ENCODE measurements around the gene HMG20B. TPM values are rescaled to one million over a fixed set of nuclear protein-coding genes. Genes with fewer than 3 reads are reported as not detected.

The HMG20B gene
- total and polyA plus RNA-seq, 2 experiments from 2014 or later = 62.6 to 82.3 TPM

GRCh38 chr19:3601021-3601420 is 28.3 kb downstream of the HMG20B start:
- DNase-seq (ENCODE audit: low spot score) = no peak
- Histone ChIP-seq H3K36me3 (replicated peaks; ENCODE audit: insufficient read depth, low read depth) (no peaks in the 10 kb centered on the region), H3K9me2 (replicated peaks; ENCODE audit: insufficient read depth) (no peaks in the 10 kb centered on the region), H3K9me3 (ENCODE audit: low read depth) (no peaks in the 10 kb centered on the region), H3K4me2 (no peak overlapping the region), H2AFZ (no peak overlapping the region), H3K79me2 (no peaks in the 10 kb centered on the region), H4K20me1 (ENCODE audit: insufficient read depth, poor library complexity, severe bottlenecking) (no peaks in the 10 kb centered on the region), H3K27me3 (peaks cover 12% of the 10 kb centered on the region), H3K27ac (no peak overlapping the region), H3K4me1 (ENCODE audit: insufficient read depth) (peaks cover under 1% of the 10 kb centered on the region), H3K4me3 (no peak overlapping the region)
- TF ChIP-seq EZH2phosphoT487 (IDR thresholded peaks at IDR 0.05; ENCODE audit: low read depth, severe bottlenecking, unreplicated experiment) (no peak), CTCF (IDR thresholded peaks at IDR 0.05; ENCODE audit: poor library complexity) (no peak), EZH2 (IDR thresholded peaks at IDR 0.05; ENCODE audit: borderline replicate concordance) (no peak)
- 93% methylated on average over 12 of the region's 12 CpGs for WGBS (ENCODE audit: low lambda C conversion rate, missing lambda C conversion rate)

GRCh38 chr19:3603121-3603811 is 30.5 kb downstream of the HMG20B start:
- Histone ChIP-seq H3K79me2 (no peaks in the 10 kb centered on the region), H3K4me2 (no peak overlapping the region), H3K27ac (no peak overlapping the region), H3K9me3 (ENCODE audit: low read depth) (no peaks in the 10 kb centered on the region), H3K4me3 (no peak overlapping the region), H3K4me1 (ENCODE audit: insufficient read depth) (peaks cover 17% of the 10 kb centered on the region), H4K20me1 (ENCODE audit: insufficient read depth, poor library complexity, severe bottlenecking) (no peaks in the 10 kb centered on the region), H3K9me2 (replicated peaks; ENCODE audit: insufficient read depth) (no peaks in the 10 kb centered on the region), H3K27me3 (peaks cover 27% of the 10 kb centered on the region), H3K36me3 (replicated peaks; ENCODE audit: insufficient read depth, low read depth) (no peaks in the 10 kb centered on the region), H2AFZ (no peak overlapping the region)
- no peak for DNase-seq (ENCODE audit: low spot score)
- no peak for TF ChIP-seq CTCF (IDR thresholded peaks at IDR 0.05; ENCODE audit: poor library complexity)
- 75% methylated on average over 23 of the region's 23 CpGs for WGBS (ENCODE audit: low lambda C conversion rate, missing lambda C conversion rate)

GRCh38 chr19:3604227-3604986 is 31.7 kb downstream of the HMG20B start:
- no peak for TF ChIP-seq EZH2 (IDR thresholded peaks at IDR 0.05; ENCODE audit: borderline replicate concordance)
- no peak for TF ChIP-seq EZH2phosphoT487 (IDR thresholded peaks at IDR 0.05; ENCODE audit: low read depth, severe bottlenecking, unreplicated experiment)
- no peak for TF ChIP-seq CTCF (IDR thresholded peaks at IDR 0.05; ENCODE audit: poor library complexity)
- H3K9me2 ChIP-seq (replicated peaks; ENCODE audit: insufficient read depth) = no peaks in the 10 kb centered on the region
- peaks cover 27% of the 10 kb centered on the region for H3K27me3 ChIP-seq
- DNase-seq (ENCODE audit: low spot score) = no peak
- no peaks in the 10 kb centered on the region for H3K79me2 ChIP-seq
- H3K27ac ChIP-seq = no peak overlapping the region
- H4K20me1 ChIP-seq (ENCODE audit: insufficient read depth, poor library complexity, severe bottlenecking) = no peaks in the 10 kb centered on the region
- no peaks in the 10 kb centered on the region for H3K9me3 ChIP-seq (ENCODE audit: low read depth)
- 84% methylated on average over 19 of the region's 27 CpGs for WGBS (ENCODE audit: low lambda C conversion rate, missing lambda C conversion rate)
- H2AFZ ChIP-seq = no peak overlapping the region
- H3K4me3 ChIP-seq = no peak overlapping the region
- H3K36me3 ChIP-seq (replicated peaks; ENCODE audit: insufficient read depth, low read depth) = no peaks in the 10 kb centered on the region
- peaks cover 17% of the 10 kb centered on the region for H3K4me1 ChIP-seq (ENCODE audit: insufficient read depth)
- no peak overlapping the region for H3K4me2 ChIP-seq
